Astrocyte of the spinal cord (primary cell): ENCODE results near the gene SETDB1.
A peak's percentile ranks its signal among the peaks of the same experiment; 100 is the strongest.
"Not testable (repeated sequence)": the region's sequence is repeated elsewhere in the genome, so short reads cannot be mapped to it uniquely, and the experiment has no call there.

Experiments
- DNase-seq: peaks from one replicate; pipeline ENCODE4 v3.0.0; 2011; ENCODE audit warnings: low read depth, low spot score
- H3K4me3 ChIP-seq: 2 replicates; pipeline ENCODE4 v1.5.1; 2011; ENCODE audit warnings: low read depth, mild to moderate bottlenecking, low read length, moderate library complexity
- CTCF ChIP-seq: IDR thresholded peaks from 2 replicates; pipeline ENCODE4 v1.5.1; 2012; ENCODE audit warnings: low read depth, mild to moderate bottlenecking, low read length, inconsistent platforms
- in situ Hi-C: cut with HindIII; loops from 2 replicates; pipeline ENCODE4 v1.10.0; 2017; ENCODE audit warnings: low sequenced_read_pairs

SETDB1 gene

DNA sequence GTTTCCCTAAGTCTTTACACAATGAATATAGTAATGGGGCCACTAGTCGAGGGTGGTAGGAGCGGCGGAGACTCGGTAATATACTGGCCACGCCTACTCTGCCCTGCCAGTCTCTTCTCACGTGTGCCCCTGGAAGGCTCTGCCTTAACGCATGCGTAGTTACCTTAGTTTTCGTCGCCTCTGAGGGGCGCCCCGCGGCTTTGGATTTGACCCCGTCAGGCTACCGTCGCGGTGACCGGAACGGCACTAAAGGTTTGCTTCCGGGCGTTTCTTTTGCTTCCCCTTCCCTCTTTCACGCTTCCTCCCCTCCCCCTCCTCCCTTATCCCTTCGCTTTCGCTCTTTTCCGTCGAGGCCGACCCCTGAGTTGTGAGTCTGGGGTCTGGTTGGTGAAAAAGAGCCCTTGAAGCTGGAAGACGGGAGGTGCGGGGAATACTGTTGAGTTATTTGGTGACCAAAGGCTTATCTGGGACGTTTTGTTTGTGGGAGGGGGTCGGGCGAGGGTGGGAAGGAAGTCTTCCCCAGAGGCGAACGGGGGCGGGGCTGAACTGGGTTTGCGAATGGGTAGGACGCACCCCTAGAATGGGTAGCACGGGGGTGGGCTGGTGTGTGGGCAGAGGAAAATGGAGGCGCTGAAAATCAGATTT, at the start of gene SETDB1:
SETDB1 (plus strand) TSS at position 267 of the 645 bp plus-strand sequence. CDS start 1,352 bp downstream, outside the sequence.
- in situ Hi-C loops = no loop called here
- TF ChIP-seq CTCF = no peak
- H3K4me3 ChIP-seq = peak within 1 kb of the TSS; percentile 99
- DNase-seq = peak; percentile 96

DNA sequence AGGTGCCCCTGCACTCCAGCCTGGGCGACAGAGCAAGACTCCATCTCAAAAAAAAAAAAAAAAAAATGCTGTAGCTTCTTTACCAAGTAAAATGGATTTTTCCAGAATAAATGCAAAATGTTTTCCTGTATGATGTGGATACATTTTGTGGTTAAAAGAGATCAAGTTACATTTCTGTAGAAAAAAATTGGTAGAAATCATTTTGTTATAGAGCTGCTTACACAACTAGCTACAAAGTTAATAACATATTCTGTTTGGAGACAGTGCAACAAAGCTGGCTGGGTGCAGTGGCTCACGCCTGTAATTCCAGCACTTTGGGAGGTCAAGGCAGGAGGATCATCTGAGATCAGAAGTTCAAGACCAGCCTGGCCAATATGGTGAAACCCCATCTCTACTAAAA, 47.2 kb upstream of the SETDB1 start:
- H3K4me3 ChIP-seq, in situ Hi-C loops, DNase-seq: not testable (repeated sequence)

GRCh38 chr1:150881331-150882070, 44.7 kb upstream of the SETDB1 start:
- in situ Hi-C loops = no loop called here
- DNase-seq = peak; percentile 78
- no peak overlapping the region for H3K4me3 ChIP-seq
- TF ChIP-seq CTCF = no peak

- H3K4me3 ChIP-seq, in situ Hi-C loops, DNase-seq: not testable (repeated sequence)
These were observed 43.0 kb upstream of the SETDB1 start for GRCh38 chr1:150883121-150883520.

DNA sequence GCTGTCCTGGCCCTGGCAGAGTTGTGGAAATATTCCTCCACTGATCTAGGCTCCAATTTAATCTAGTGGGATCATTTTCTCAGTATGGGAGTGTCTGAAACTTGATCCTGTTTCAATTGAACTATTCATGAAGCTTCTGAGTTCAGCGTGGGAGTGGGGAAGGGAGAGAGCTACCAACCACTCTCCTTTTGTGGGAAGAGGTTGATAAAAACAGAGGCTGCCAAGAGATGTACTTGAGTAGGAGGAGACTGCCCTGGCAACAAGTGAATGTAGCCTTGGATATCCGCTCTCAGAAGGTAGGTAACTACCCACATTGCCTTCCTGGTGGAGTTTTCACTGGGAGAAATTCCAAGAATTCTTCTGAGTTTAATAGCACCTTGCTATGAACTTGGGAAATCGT, 39.1 kb upstream of the SETDB1 start, which contains the start of gene CTXND2:
CTXND2 (plus strand) TSS at position 119 of the 400 bp plus-strand sequence. CDS start 25,179 bp downstream, outside the sequence.
- peak; percentile 5 for DNase-seq
- no peak for TF ChIP-seq CTCF
- H3K4me3 ChIP-seq = no peak within 1 kb of the TSS
- in situ Hi-C loops = no loop called here

DNA sequence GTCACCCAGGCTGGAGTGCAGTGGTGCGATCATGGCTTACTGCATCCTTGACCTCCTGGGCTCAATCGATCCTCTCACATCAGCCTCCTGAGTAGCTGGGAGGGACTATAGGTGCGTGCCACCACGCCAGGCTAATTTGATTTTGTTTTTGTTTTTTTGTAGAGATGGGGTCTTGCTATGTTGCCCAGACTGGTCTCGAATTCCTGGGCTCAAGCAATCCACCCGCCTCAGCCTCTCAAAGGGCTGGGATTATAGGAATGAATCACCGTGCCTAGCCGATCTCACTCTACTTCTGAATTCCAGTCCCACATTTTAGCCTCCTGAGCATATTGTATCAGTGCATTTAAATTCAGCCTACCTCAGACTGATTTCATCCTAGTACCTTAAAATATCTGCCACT, 37.4 kb upstream of the SETDB1 start:
- in situ Hi-C loops = no loop called here
- no peak for DNase-seq
- H3K4me3 ChIP-seq = no peak overlapping the region
- TF ChIP-seq CTCF = no peak

DNA sequence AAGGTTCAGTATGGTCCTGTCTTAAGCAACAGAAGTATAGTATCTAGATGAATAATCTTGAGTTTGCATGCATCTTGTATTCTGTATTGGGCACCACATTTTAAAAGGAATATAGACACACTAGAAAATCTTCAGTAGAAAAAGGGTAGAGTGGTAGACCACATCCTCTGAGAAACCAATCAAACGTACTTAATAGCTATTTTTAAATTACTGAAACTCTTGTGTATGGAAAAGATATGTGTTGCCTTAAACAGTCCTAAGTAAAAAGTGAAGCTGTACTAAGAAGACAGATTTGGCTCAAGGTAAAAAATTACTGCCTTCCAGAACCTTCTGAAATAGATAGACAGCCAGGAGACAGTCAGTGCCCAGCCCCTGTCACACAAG, 36.1 kb upstream of the SETDB1 start:
- H3K4me3 ChIP-seq = no peak overlapping the region
- in situ Hi-C loops = no loop called here
- no peak for DNase-seq
- TF ChIP-seq CTCF = no peak
